H9 (cell line): ENCODE results near the gene FRRS1L. TPM values are rescaled to one million over a fixed set of nuclear protein-coding genes. Genes with fewer than 3 reads are reported as not detected.

ENCODE experiments used
- DNase-seq: peaks from one replicate; pipeline ENCODE4 v3.0.0-alpha.2; 2017
- H2AFZ ChIP-seq: one replicate; pipeline ENCODE4 v1.6.1; 2013; ENCODE audit warnings: mild to moderate bottlenecking, low read length, control low read depth, moderate library complexity
- H2AK5ac ChIP-seq: 2 replicates; pipeline ENCODE4 v1.6.1; 2013; ENCODE audit warnings: low read length, control low read depth, mixed read lengths; ENCODE audit not compliant: insufficient read length
- H2BK120ac ChIP-seq: one replicate; pipeline ENCODE4 v1.6.1; 2013; ENCODE audit warnings: low read depth, mild to moderate bottlenecking, low read length, control low read depth, inconsistent platforms; ENCODE audit not compliant: poor library complexity, severe bottlenecking
- H2BK12ac ChIP-seq: 2 replicates; pipeline ENCODE4 v1.6.1; 2013; ENCODE audit warnings: low read length, control low read depth, mixed read lengths, low read depth; ENCODE audit not compliant: insufficient read length
- H2BK15ac ChIP-seq: 2 replicates; pipeline ENCODE4 v1.6.1; 2013; ENCODE audit warnings: low read depth, low read length, control low read depth
- H2BK20ac ChIP-seq: one replicate; pipeline ENCODE4 v1.6.1; 2013; ENCODE audit warnings: low read depth, mild to moderate bottlenecking, low read length, control low read depth, inconsistent platforms; ENCODE audit not compliant: poor library complexity, severe bottlenecking
- H2BK5ac ChIP-seq: 2 replicates; pipeline ENCODE4 v1.6.1; 2013; ENCODE audit warnings: low read length, control low read depth, mixed read lengths; ENCODE audit not compliant: insufficient read length
- H3K14ac ChIP-seq: 2 replicates; pipeline ENCODE4 v1.6.1; 2013; ENCODE audit warnings: low read length, control low read depth; ENCODE audit not compliant: insufficient read depth
- H3K18ac ChIP-seq: 2 replicates; pipeline ENCODE4 v1.6.1; 2013; ENCODE audit warnings: low read depth, mild to moderate bottlenecking, mixed read lengths, low read length, control low read depth; ENCODE audit not compliant: insufficient read length
- H3K23ac ChIP-seq: 2 replicates; pipeline ENCODE4 v1.6.1; 2013; ENCODE audit warnings: low read length, control low read depth, mixed read lengths, low read depth; ENCODE audit not compliant: insufficient read length
- H3K23me2 ChIP-seq: 2 replicates; pipeline ENCODE4 v1.6.1; 2013; ENCODE audit warnings: low read depth, mild to moderate bottlenecking, mixed read lengths, low read length, control low read depth; ENCODE audit not compliant: insufficient read length, poor library complexity, severe bottlenecking
- H3K27ac ChIP-seq: 2 replicates; pipeline ENCODE4 v1.5.1; 2013; ENCODE audit warnings: low read length, control low read depth, mixed read lengths, low read depth; ENCODE audit not compliant: insufficient read length
- H3K27me3 ChIP-seq: 2 replicates; pipeline ENCODE4 v1.6.1; 2013; ENCODE audit warnings: low read length, control low read depth, inconsistent platforms; ENCODE audit not compliant: insufficient read depth
- H3K4ac ChIP-seq: 2 replicates; pipeline ENCODE4 v1.6.1; 2013; ENCODE audit warnings: low read depth, mild to moderate bottlenecking, control low read depth, inconsistent platforms, low read length, moderate library complexity
- H3K4me1 ChIP-seq: 2 replicates; pipeline ENCODE4 v1.6.1; 2013; ENCODE audit warnings: low read length, control low read depth, inconsistent platforms; ENCODE audit not compliant: insufficient read depth
- H3K4me2 ChIP-seq: 2 replicates; pipeline ENCODE4 v1.6.1; 2013; ENCODE audit warnings: low read length, control low read depth, mixed read lengths; ENCODE audit not compliant: insufficient read length, insufficient read depth
- H3K56ac ChIP-seq: 2 replicates; pipeline ENCODE4 v1.6.1; 2013; ENCODE audit warnings: low read depth, mild to moderate bottlenecking, mixed read lengths, low read length, control low read depth; ENCODE audit not compliant: insufficient read length
- H3K79me1 ChIP-seq: 2 replicates; pipeline ENCODE4 v1.6.1; 2013; ENCODE audit warnings: low read depth, mild to moderate bottlenecking, moderate library complexity, low read length, control low read depth, inconsistent platforms; ENCODE audit not compliant: insufficient read depth, poor library complexity, severe bottlenecking
- H3K79me2 ChIP-seq: 2 replicates; pipeline ENCODE4 v1.6.1; 2013; ENCODE audit warnings: low read length, control low read depth, inconsistent platforms; ENCODE audit not compliant: insufficient read depth
- H3K9ac ChIP-seq: 2 replicates; pipeline ENCODE4 v1.6.1; 2013; ENCODE audit warnings: low read length, control low read depth, mixed read lengths; ENCODE audit not compliant: insufficient read length; ENCODE audit errors: extremely low read depth
- H3K9me3 ChIP-seq: one replicate; pipeline ENCODE4 v1.6.1; 2013; ENCODE audit warnings: low read depth, low read length, inconsistent platforms; ENCODE audit not compliant: control insufficient read depth
- H3T11ph ChIP-seq: one replicate; pipeline ENCODE4 v1.6.1; 2013; ENCODE audit warnings: mild to moderate bottlenecking, low read length, control low read depth, inconsistent platforms
- H4K20me1 ChIP-seq: one replicate; pipeline ENCODE4 v1.6.1; 2013; ENCODE audit not compliant: control insufficient read depth, insufficient read length, insufficient read depth
- H4K5ac ChIP-seq: 2 replicates; pipeline ENCODE4 v1.6.1; 2013; ENCODE audit warnings: low read depth, mild to moderate bottlenecking, mixed read lengths, low read length, control low read depth; ENCODE audit not compliant: insufficient read length
- H4K8ac ChIP-seq: replicated peaks from 2 replicates; pipeline ENCODE4 v1.6.1; 2013; ENCODE audit warnings: low read length, control low read depth, mixed read lengths, low read depth; ENCODE audit not compliant: insufficient read length
- H4K91ac ChIP-seq: 2 replicates; pipeline ENCODE4 v1.6.1; 2013; ENCODE audit warnings: low read depth, mild to moderate bottlenecking, moderate library complexity, mixed read lengths, low read length, control low read depth; ENCODE audit not compliant: insufficient read length
- H3K27ac Mint-ChIP-seq, 3 experiments: 2 replicates in 2 of 3; 3 replicates in 1 of 3; pipeline ENCODE4 v1.8.0; 2020 to 2021; ENCODE audit warnings: mixed read lengths in 3 of 3, mild to moderate bottlenecking in 1 of 3, moderate library complexity in 1 of 3
- H3K27me3 Mint-ChIP-seq: 2 replicates; pipeline ENCODE4 v1.8.0; 2021; ENCODE audit warnings: low read depth, mild to moderate bottlenecking, moderate library complexity, mixed read lengths
- H3K36me3 Mint-ChIP-seq, 3 experiments: 2 replicates in 2 of 3; 3 replicates in 1 of 3; pipeline ENCODE4 v1.8.0; 2020 to 2021; ENCODE audit warnings: low read depth in 3 of 3, mixed read lengths in 3 of 3; ENCODE audit not compliant: insufficient read depth in 1 of 3
- H3K4me1 Mint-ChIP-seq, 2 experiments: 2 replicates each; pipeline ENCODE4 v1.8.0; 2020; ENCODE audit warnings: mixed read lengths in 2 of 2
- H3K4me3 Mint-ChIP-seq, 2 experiments: 2 replicates in 1 of 2; 3 replicates in 1 of 2; pipeline ENCODE4 v1.8.0; 2020 to 2021; ENCODE audit warnings: mild to moderate bottlenecking in 2 of 2, mixed read lengths in 2 of 2, moderate library complexity in 1 of 2
- H3K9me3 Mint-ChIP-seq, 2 experiments: 2 replicates in 1 of 2; 3 replicates in 1 of 2; pipeline ENCODE4 v1.8.0; 2020; ENCODE audit warnings: mild to moderate bottlenecking in 2 of 2, mixed read lengths in 2 of 2, moderate library complexity in 1 of 2
- WGBS: extraction: QIAGEN DNeasy Blood & Tissue Kit; methylation state at CpG from one replicate; pipeline ENCODE4 v1.1.7; 2013; ENCODE audit warnings: missing lambda C conversion rate, low lambda C conversion rate, mixed read lengths; ENCODE audit not compliant: insufficient read length; ENCODE audit errors: extremely low coverage; 5-methylcytosine and 5-hydroxymethylcytosine counted together
- total RNA-seq: library from RNA; stranded (reverse); gene quantifications from 2 replicates; pipeline ENCODE4 v1.2.1, GENCODE V29; 2021
- TF ChIP-seq, protein P1 (sequence below): fragments of 200-600 bp; sonication (generic); conservative IDR thresholded peaks from 3 replicates; pipeline ENCODE4 v1.8.0; 2021; ENCODE audit warnings: antibody characterized with exemption, mild to moderate bottlenecking

Gene FRRS1L
- total RNA-seq, 1 experiment from 2014 or later, result 3.3 TPM

DNA sequence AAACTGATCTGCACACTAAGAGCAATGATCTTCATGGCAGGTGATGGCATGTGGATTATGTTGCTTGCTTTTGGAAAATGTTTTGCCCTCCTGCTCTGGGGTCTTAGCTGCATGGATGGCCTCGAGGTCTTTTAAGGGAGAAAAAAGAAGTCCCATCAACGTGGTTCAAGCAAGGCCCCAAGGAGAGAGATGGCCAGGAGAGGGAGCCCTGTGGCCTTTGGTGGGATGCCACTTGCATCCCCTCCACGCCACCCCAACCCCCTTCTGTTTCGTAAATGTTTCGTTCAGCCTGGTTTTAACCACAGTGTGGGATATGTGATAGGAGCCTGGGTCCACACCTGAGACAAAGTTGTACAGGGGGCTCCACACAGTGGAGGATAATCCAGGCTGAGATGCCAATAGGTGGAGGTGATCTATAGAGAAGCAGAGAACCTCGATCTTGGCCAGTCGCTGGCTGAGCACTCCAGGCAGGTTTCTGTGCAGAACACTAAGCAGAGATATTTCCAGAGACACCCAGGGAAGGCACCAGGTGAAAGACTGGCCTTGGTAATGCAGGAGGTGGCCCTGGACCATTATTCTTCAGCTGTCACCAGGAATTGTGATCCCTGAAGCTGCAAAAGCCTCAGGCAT lies 25.8 kb upstream of the FRRS1L start:
- no peak overlapping the region for H2BK20ac ChIP-seq
- no peaks in the 10 kb centered on the region for H3K27me3 ChIP-seq
- H3K56ac ChIP-seq, result no peak overlapping the region
- Mint-ChIP-seq H3K27me3 (peaks cover 5% of the 10 kb centered on the region), H3K27ac (no peak overlapping the region), H3K4me3 (no peak overlapping the region), H3K4me1 (peaks cover 6 to 7% of the 10 kb centered on the region in 2 experiments; a peak in 3 of 4 replicates), H3K36me3 (no peaks in the 10 kb centered on the region), H3K9me3 (no peaks in the 10 kb centered on the region; a peak in 1 of 5 replicates)
- no peak overlapping the region for H4K5ac ChIP-seq
- no peak overlapping the region for H2AFZ ChIP-seq
- no peak overlapping the region for H3K14ac ChIP-seq
- no peak overlapping the region for H4K8ac ChIP-seq
- H3K18ac ChIP-seq, result no peak overlapping the region
- H3K9ac ChIP-seq, result no peak overlapping the region
- H2BK5ac ChIP-seq, result no peak overlapping the region
- H3K79me1 ChIP-seq, result no peaks in the 10 kb centered on the region
- no peak overlapping the region for H2BK12ac ChIP-seq
- no peaks in the 10 kb centered on the region for H3K9me3 ChIP-seq
- no CpG with 5 or more reads among the region's 7 CpGs for WGBS
- H4K20me1 ChIP-seq, result no peaks in the 10 kb centered on the region
- no peak overlapping the region for H2AK5ac ChIP-seq
- H2BK15ac ChIP-seq, result no peak overlapping the region
- no peak overlapping the region for H3K4ac ChIP-seq
- H3K23me2 ChIP-seq, result no peaks in the 10 kb centered on the region
- TF ChIP-seq, protein P1, sequence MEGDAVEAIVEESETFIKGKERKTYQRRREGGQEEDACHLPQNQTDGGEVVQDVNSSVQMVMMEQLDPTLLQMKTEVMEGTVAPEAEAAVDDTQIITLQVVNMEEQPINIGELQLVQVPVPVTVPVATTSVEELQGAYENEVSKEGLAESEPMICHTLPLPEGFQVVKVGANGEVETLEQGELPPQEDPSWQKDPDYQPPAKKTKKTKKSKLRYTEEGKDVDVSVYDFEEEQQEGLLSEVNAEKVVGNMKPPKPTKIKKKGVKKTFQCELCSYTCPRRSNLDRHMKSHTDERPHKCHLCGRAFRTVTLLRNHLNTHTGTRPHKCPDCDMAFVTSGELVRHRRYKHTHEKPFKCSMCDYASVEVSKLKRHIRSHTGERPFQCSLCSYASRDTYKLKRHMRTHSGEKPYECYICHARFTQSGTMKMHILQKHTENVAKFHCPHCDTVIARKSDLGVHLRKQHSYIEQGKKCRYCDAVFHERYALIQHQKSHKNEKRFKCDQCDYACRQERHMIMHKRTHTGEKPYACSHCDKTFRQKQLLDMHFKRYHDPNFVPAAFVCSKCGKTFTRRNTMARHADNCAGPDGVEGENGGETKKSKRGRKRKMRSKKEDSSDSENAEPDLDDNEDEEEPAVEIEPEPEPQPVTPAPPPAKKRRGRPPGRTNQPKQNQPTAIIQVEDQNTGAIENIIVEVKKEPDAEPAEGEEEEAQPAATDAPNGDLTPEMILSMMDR, result peak; percentile 87
- H3T11ph ChIP-seq, result no peak overlapping the region
- no peak overlapping the region for H3K27ac ChIP-seq
- H3K4me1 ChIP-seq, result no peaks in the 10 kb centered on the region
- H3K4me2 ChIP-seq, result no peak overlapping the region
- no peak overlapping the region for H2BK120ac ChIP-seq
- no peak overlapping the region for H3K23ac ChIP-seq
- no peaks in the 10 kb centered on the region for H3K79me2 ChIP-seq
- no peak overlapping the region for H4K91ac ChIP-seq
- DNase-seq, result peak; percentile 73
